CD14-positive monocyte (primary cell): ENCODE data around the gene CPAMD8. TPM values are rescaled to one million over a fixed set of nuclear protein-coding genes. Genes with fewer than 3 reads are reported as not detected.
A peak's percentile ranks its signal among the peaks of the same experiment; 100 is the strongest.

Experiments used
- DNase-seq, 3 donors: peaks; one replicate each; pipeline ENCODE4 v3.0.0-alpha.2; 2011 to 2022
- H2AFZ ChIP-seq: 2 replicates; pipeline ENCODE4 v1.6.0; 2012; ENCODE audit warnings: mild to moderate bottlenecking, low read depth, low read length, inconsistent platforms; ENCODE audit not compliant: insufficient read depth, poor library complexity, severe bottlenecking
- H3K27ac ChIP-seq, 2 donors: 1 replicate in 1 of 2; 2 replicates in 1 of 2; pipeline ENCODE4 v1.5.1; 2012 to 2013; ENCODE audit warnings: low read length in 2 of 2, control low read depth in 1 of 2, inconsistent platforms in 1 of 2, low read depth in 1 of 2, mild to moderate bottlenecking in 1 of 2
- H3K27me3 ChIP-seq, 2 donors: one replicate each; pipeline versions ENCODE4 v1.6.0 to v1.6.1; 2011 to 2013; ENCODE audit warnings: low read length in 2 of 2; ENCODE audit not compliant: control insufficient read depth in 2 of 2, insufficient read depth in 2 of 2
- H3K36me3 ChIP-seq, 2 donors: replicated peaks in 1 of 2; 1 replicate in 1 of 2; 2 replicates in 1 of 2; pipeline versions ENCODE4 v1.5.1 to v1.6.1; 2012 to 2013; ENCODE audit warnings: low read length in 2 of 2, control low read depth in 1 of 2, inconsistent platforms in 1 of 2, mild to moderate bottlenecking in 1 of 2; ENCODE audit not compliant: insufficient read depth in 2 of 2, control insufficient read depth in 1 of 2
- H3K4me1 ChIP-seq, 2 donors: 1 replicate in 1 of 2; 2 replicates in 1 of 2; pipeline versions ENCODE4 v1.5.1 to v1.6.1; 2012 to 2013; ENCODE audit warnings: low read length in 2 of 2, control low read depth in 1 of 2, inconsistent platforms in 1 of 2, mild to moderate bottlenecking in 1 of 2, moderate library complexity in 1 of 2; ENCODE audit not compliant: insufficient read depth in 2 of 2, control insufficient read depth in 1 of 2
- H3K4me2 ChIP-seq: replicated peaks from 2 replicates; pipeline ENCODE3; 2012; ENCODE audit warnings: low read length, moderate library complexity, mild to moderate bottlenecking; ENCODE audit not compliant: poor library complexity, severe bottlenecking; ENCODE audit errors: extremely low read depth
- H3K4me3 ChIP-seq, 3 experiments: fragments of 200-600 bp in 1 of 3; sonication (generic) in 1 of 3; replicated peaks in 1 of 3; 1 replicate in 2 of 3; 2 replicates in 1 of 3; pipeline ENCODE4 v1.5.1; 2011 to 2013; ENCODE audit warnings: low read length in 3 of 3, mild to moderate bottlenecking in 3 of 3, control low read depth in 2 of 3, low read depth in 2 of 3, inconsistent platforms in 1 of 3, moderate library complexity in 1 of 3
- H3K79me2 ChIP-seq: 2 replicates; pipeline ENCODE4 v1.6.0; 2012; ENCODE audit warnings: mild to moderate bottlenecking, control low read depth, inconsistent platforms, low read length, moderate library complexity; ENCODE audit not compliant: insufficient read depth
- H3K9ac ChIP-seq: 2 replicates; pipeline ENCODE4 v1.6.0; 2017; ENCODE audit warnings: low read length, mild to moderate bottlenecking; ENCODE audit not compliant: insufficient read depth, poor library complexity, severe bottlenecking
- H3K9me3 ChIP-seq, 2 donors: replicated peaks in 1 of 2; 1 replicate in 1 of 2; 2 replicates in 1 of 2; pipeline versions ENCODE4 v1.5.1 to v1.6.1; 2012 to 2013; ENCODE audit warnings: low read length in 2 of 2, control low read depth in 1 of 2; ENCODE audit not compliant: control insufficient read depth in 1 of 2, insufficient read depth in 1 of 2
- H4K20me1 ChIP-seq: 2 replicates; pipeline ENCODE4 v1.6.0; 2012; ENCODE audit warnings: mild to moderate bottlenecking, low read length, control low read depth, moderate library complexity; ENCODE audit not compliant: insufficient read depth
- H3K27ac Mint-ChIP-seq, 7 donors: one replicate each; pipeline ENCODE4 v1.8.0; 2020; ENCODE audit warnings: mild to moderate bottlenecking in 7 of 7, mixed read lengths in 7 of 7, moderate library complexity in 6 of 7, inconsistent platforms in 2 of 7
- H3K27me3 Mint-ChIP-seq, 3 donors: one replicate each; pipeline ENCODE4 v1.8.0; 2021 to 2022; ENCODE audit warnings: low read depth in 3 of 3, mild to moderate bottlenecking in 3 of 3, mixed read lengths in 3 of 3, moderate library complexity in 3 of 3, inconsistent platforms in 1 of 3
- H3K36me3 Mint-ChIP-seq, 2 donors: one replicate each; pipeline ENCODE4 v1.8.0; 2020; ENCODE audit warnings: mixed read lengths in 2 of 2, inconsistent platforms in 1 of 2, mild to moderate bottlenecking in 1 of 2
- H3K4me1 Mint-ChIP-seq: one replicate; pipeline ENCODE4 v1.8.0; 2020; ENCODE audit warnings: mild to moderate bottlenecking, mixed read lengths
- H3K4me3 Mint-ChIP-seq, 2 donors: one replicate each; pipeline ENCODE4 v1.8.0; 2020; ENCODE audit warnings: mild to moderate bottlenecking in 2 of 2, mixed read lengths in 2 of 2, moderate library complexity in 1 of 2
- H3K9me3 Mint-ChIP-seq, 7 donors: one replicate each; pipeline ENCODE4 v1.8.0; 2020 to 2022; ENCODE audit warnings: mixed read lengths in 7 of 7, mild to moderate bottlenecking in 6 of 7, moderate library complexity in 6 of 7, inconsistent platforms in 2 of 7
- CTCF ChIP-seq: fragments of 200-600 bp; IDR thresholded peaks from one replicate; pipeline ENCODE4 v1.8.0; 2022; ENCODE audit warnings: antibody characterized with exemption, mild to moderate bottlenecking
- WGBS: methylation state at CpG from one replicate; pipeline ENCODE4 v1.1.5; 2013; ENCODE audit warnings: missing lambda C conversion rate; ENCODE audit not compliant: insufficient coverage; 5-methylcytosine and 5-hydroxymethylcytosine counted together
- intact Hi-C, 2 donors: fragments of 100-400 bp; cut with micrococcal nuclease; formaldehyde crosslinking; loops; one replicate each; pipeline versions ENCODE4 v1.15.0 to v1.15.1; 2023
- polyA plus RNA-seq, 3 donors: library from polyadenylated mRNA; depleted of rRNA in 1 of 3; unstranded in 2 of 3; stranded (reverse) in 1 of 3; fragments of 300-500 nt in 2 of 3; fragments of >200 nt in 1 of 3; fragmentation: Illumina TruSeq in 2 of 3; gene quantifications; 1 replicate in 2 of 3; 2 replicates in 1 of 3; pipeline ENCODE4 v1.2.3, GENCODE V29; 2012 to 2021

CPAMD8 gene
- polyA plus RNA-seq, 3 donors = 5.1 to 53.4 (median 5.4) TPM

GRCh38 chr19:16889883-16890460 is 136.6 kb downstream of the CPAMD8 start:
- H3K27ac Mint-ChIP-seq = no peak overlapping the region
- DNase-seq = no peak
- H2AFZ ChIP-seq = no peak overlapping the region
- WGBS = 98% methylated on average over 47 of the region's 48 CpGs
- H3K27ac ChIP-seq = no peak overlapping the region
- no peak overlapping the region for H3K4me3 Mint-ChIP-seq
- peaks cover 3 to 8% of the 10 kb centered on the region in 2 donors for H3K36me3 Mint-ChIP-seq
- H3K4me3 ChIP-seq = no peak overlapping the region
- H3K9me3 ChIP-seq = no peaks in the 10 kb centered on the region
- intact Hi-C loops = loop anchor here in 1 of 2 donors (5.0 kb wide), 1 partner anchor 58 kb away; no protein-coding TSS in a partner anchor
- no peak overlapping the region for H3K4me2 ChIP-seq
- H3K4me1 ChIP-seq = peaks cover 28 to 36% of the 10 kb centered on the region in 2 donors
- peaks cover 0 to 14% (median 4%) of the 10 kb centered on the region in 7 donors for H3K9me3 Mint-ChIP-seq
- H3K4me1 Mint-ChIP-seq = peaks cover 30% of the 10 kb centered on the region
- no peaks in the 10 kb centered on the region for H3K79me2 ChIP-seq
- no peaks in the 10 kb centered on the region for H4K20me1 ChIP-seq
- H3K36me3 ChIP-seq = no peaks in the 10 kb centered on the region
- no peak for TF ChIP-seq CTCF
- H3K27me3 Mint-ChIP-seq = peaks cover 49 to 83% (median 50%) of the 10 kb centered on the region in 3 donors
- peaks cover 0 to 56% of the 10 kb centered on the region in 2 donors for H3K27me3 ChIP-seq
- no peak overlapping the region for H3K9ac ChIP-seq

GRCh38 chr19:16889366-16889882 is 137.2 kb downstream of the CPAMD8 start:
- Histone ChIP-seq H3K9ac (peak overlapping the region; percentile 36), H3K4me3 (no peak overlapping the region), H3K4me2 (peak overlapping the region; percentile 32), H3K4me1 (peaks cover 28 to 36% of the 10 kb centered on the region in 2 donors), H2AFZ (peak overlapping the region; percentile 30), H3K27ac (no peak overlapping the region), H3K36me3 (no peaks in the 10 kb centered on the region), H3K79me2 (no peaks in the 10 kb centered on the region), H4K20me1 (no peaks in the 10 kb centered on the region), H3K9me3 (no peaks in the 10 kb centered on the region), H3K27me3 (peaks cover 0 to 50% of the 10 kb centered on the region in 2 donors)
- 79% methylated on average over 22 of the region's 22 CpGs for WGBS
- DNase-seq = no peak
- H3K9me3 Mint-ChIP-seq = peaks cover 0 to 15% (median 5%) of the 10 kb centered on the region in 7 donors
- H3K27ac Mint-ChIP-seq = no peak overlapping the region
- H3K36me3 Mint-ChIP-seq = peaks cover 1 to 8% of the 10 kb centered on the region in 2 donors
- peaks cover 45 to 77% (median 46%) of the 10 kb centered on the region in 3 donors for H3K27me3 Mint-ChIP-seq
- H3K4me3 Mint-ChIP-seq = peak overlapping the region in 1 of 2 donors; percentile 80
- peaks cover 26% of the 10 kb centered on the region for H3K4me1 Mint-ChIP-seq
- intact Hi-C loops = no loop called here
- no peak for TF ChIP-seq CTCF
